Urothelium cell line (cell line): ENCODE data around the gene PCBP3.

Experiments used
- DNase-seq: peaks from one replicate; pipeline ENCODE4 v3.0.0; 2011; ENCODE audit warnings: low spot score, mixed read lengths
- FAIRE-seq: peaks from 2 replicates; lab custom pipeline; 2011; peaks lifted over from hg19 to GRCh38; lab: Jason Lieb, UNC

PCBP3 gene

GRCh38 chr21:45898781-45899180 lies 255.3 kb downstream of the PCBP3 start:
- FAIRE-seq (no peak), DNase-seq (no peak)

- FAIRE-seq (no peak), DNase-seq (no peak)
These were observed 255.9 kb downstream of the PCBP3 start for GRCh38 chr21:45899317-45900033.

- FAIRE-seq, result no peak
- DNase-seq, result no peak
These were observed 256.7 kb downstream of the PCBP3 start for GRCh38 chr21:45900034-45900868.

- FAIRE-seq, result no peak
- no peak for DNase-seq
These were observed 257.7 kb downstream of the PCBP3 start for GRCh38 chr21:45901061-45901690.

- no peak for FAIRE-seq
- DNase-seq, result no peak
These were observed 258.9 kb downstream of the PCBP3 start for GRCh38 chr21:45902292-45902995.

- no peak for FAIRE-seq
These were observed 261.7 kb downstream of the PCBP3 start for GRCh38 chr21:45905196-45905595.

GRCh38 chr21:45906196-45906805 lies 262.8 kb downstream of the PCBP3 start:
- DNase-seq, result no peak
- FAIRE-seq, result no peak

More at GRCh38 chr21:45905196-45905595, 261.7 kb downstream of the PCBP3 start:
- no peak for DNase-seq

- DNase-seq, result no peak
- no peak for FAIRE-seq
These were observed 263.3 kb downstream of the PCBP3 start for GRCh38 chr21:45906859-45907258.

- no peak for FAIRE-seq
- DNase-seq, result no peak
These were observed 265.2 kb downstream of the PCBP3 start for GRCh38 chr21:45908536-45909237.

GRCh38 chr21:45909238-45909988 lies 265.9 kb downstream of the PCBP3 start:
- no peak for DNase-seq

GRCh38 chr21:45910155-45910547 lies 266.6 kb downstream of the PCBP3 start:
- no peak for DNase-seq
- no peak for FAIRE-seq

More at GRCh38 chr21:45909238-45909988, 265.9 kb downstream of the PCBP3 start:
- FAIRE-seq, result no peak

GRCh38 chr21:45910548-45911221 lies 267.2 kb downstream of the PCBP3 start:
- no peak for DNase-seq
- no peak for FAIRE-seq

- FAIRE-seq (no peak), DNase-seq (no peak)
These were observed 268.3 kb downstream of the PCBP3 start for GRCh38 chr21:45911806-45912325.

- no peak for DNase-seq
- no peak for FAIRE-seq
These were observed 269.3 kb downstream of the PCBP3 start for GRCh38 chr21:45912611-45913417.

- DNase-seq, result no peak
- FAIRE-seq, result no peak
These were observed 269.9 kb downstream of the PCBP3 start for GRCh38 chr21:45913418-45913765.

- DNase-seq (no peak), FAIRE-seq (no peak)
These were observed 270.4 kb downstream of the PCBP3 start for GRCh38 chr21:45913886-45914285.

GRCh38 chr21:45914321-45914845 lies 270.9 kb downstream of the PCBP3 start:
- DNase-seq (no peak), FAIRE-seq (no peak)
